GM12865 (cell line): ENCODE results near the gene SCN8A.
"Not testable (repeated sequence)": the region's sequence is repeated elsewhere in the genome, so short reads cannot be mapped to it uniquely, and the experiment has no call there.

ENCODE experiments used
- DNase-seq: peaks from one replicate; pipeline ENCODE4 v3.0.0; 2010; ENCODE audit warnings: low read depth
- H3K4me3 ChIP-seq: 2 replicates; pipeline ENCODE4 v1.5.1; 2011; ENCODE audit warnings: mild to moderate bottlenecking, low read depth, low read length, control low read depth
- CTCF ChIP-seq: IDR thresholded peaks from 2 replicates; pipeline ENCODE4 v1.5.1; 2011; ENCODE audit warnings: low read length, control low read depth, low read depth, inconsistent platforms; ENCODE audit not compliant: insufficient read depth; ENCODE audit errors: missing control alignments

Gene SCN8A

GRCh38 chr12:51591016-51591901, at the start of gene SCN8A:
Gene SCN8A (plus strand): TSS chr12:51591233. CDS start chr12:51662818, 71,585 bp downstream.
- DNase-seq, result peak; percentile 38
- H3K4me3 ChIP-seq, result peak within 1 kb of the TSS; percentile 52
- no peak for TF ChIP-seq CTCF

- no peak for TF ChIP-seq CTCF
- no peak overlapping the region for H3K4me3 ChIP-seq
- DNase-seq, result no peak
These were observed 44.9 kb upstream of the SCN8A start for GRCh38 chr12:51546097-51546496.

- no peak for DNase-seq
- no peak overlapping the region for H3K4me3 ChIP-seq
- no peak for TF ChIP-seq CTCF
These were observed 43.4 kb upstream of the SCN8A start for GRCh38 chr12:51547606-51548005.

GRCh38 chr12:51548241-51548640, 42.8 kb upstream of the SCN8A start:
- no peak for DNase-seq
- H3K4me3 ChIP-seq, result no peak overlapping the region
- TF ChIP-seq CTCF, result no peak

GRCh38 chr12:51549637-51550036, 41.4 kb upstream of the SCN8A start:
- TF ChIP-seq CTCF, result no peak
- no peak for DNase-seq
- H3K4me3 ChIP-seq, result no peak overlapping the region

- H3K4me3 ChIP-seq, result not testable (repeated sequence)
These were observed 22.6 kb upstream of the SCN8A start for GRCh38 chr12:51568271-51569032.

GRCh38 chr12:51579321-51579850, 11.6 kb upstream of the SCN8A start:
- no peak for TF ChIP-seq CTCF
- no peak for DNase-seq
- no peak overlapping the region for H3K4me3 ChIP-seq

More at GRCh38 chr12:51568271-51569032, 22.6 kb upstream of the SCN8A start:
- DNase-seq, result not testable (repeated sequence)
